ENCODE data around the gene REV3L.

The REV3L gene

DNA sequence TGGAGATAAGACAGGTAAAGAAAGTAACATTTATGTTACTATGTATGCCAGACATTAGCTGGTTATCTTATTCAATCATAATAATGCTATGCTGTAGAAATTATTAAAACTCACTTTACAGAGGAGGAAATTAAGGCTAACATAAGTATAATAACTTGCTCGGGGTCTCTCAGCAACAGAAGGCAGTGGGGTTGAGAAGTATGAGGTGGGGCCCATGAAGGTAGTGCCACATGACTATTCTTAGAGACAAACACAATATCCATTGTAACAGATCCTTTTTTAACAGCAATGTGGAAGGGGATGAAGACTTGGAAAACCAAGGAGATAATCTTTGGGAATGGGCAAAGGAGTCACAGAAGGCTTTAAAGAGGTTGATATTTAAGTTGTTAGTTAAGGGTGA lies 11.5 kb downstream of the REV3L start:
- TF ChIP-seq, protein P1, sequence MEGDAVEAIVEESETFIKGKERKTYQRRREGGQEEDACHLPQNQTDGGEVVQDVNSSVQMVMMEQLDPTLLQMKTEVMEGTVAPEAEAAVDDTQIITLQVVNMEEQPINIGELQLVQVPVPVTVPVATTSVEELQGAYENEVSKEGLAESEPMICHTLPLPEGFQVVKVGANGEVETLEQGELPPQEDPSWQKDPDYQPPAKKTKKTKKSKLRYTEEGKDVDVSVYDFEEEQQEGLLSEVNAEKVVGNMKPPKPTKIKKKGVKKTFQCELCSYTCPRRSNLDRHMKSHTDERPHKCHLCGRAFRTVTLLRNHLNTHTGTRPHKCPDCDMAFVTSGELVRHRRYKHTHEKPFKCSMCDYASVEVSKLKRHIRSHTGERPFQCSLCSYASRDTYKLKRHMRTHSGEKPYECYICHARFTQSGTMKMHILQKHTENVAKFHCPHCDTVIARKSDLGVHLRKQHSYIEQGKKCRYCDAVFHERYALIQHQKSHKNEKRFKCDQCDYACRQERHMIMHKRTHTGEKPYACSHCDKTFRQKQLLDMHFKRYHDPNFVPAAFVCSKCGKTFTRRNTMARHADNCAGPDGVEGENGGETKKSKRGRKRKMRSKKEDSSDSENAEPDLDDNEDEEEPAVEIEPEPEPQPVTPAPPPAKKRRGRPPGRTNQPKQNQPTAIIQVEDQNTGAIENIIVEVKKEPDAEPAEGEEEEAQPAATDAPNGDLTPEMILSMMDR (IDR thresholded peaks at IDR 0.05; ENCODE audit: insufficient read depth, low read depth, low read length, missing control alignments), result no peak
- no peak overlapping the region for H3K4me3 ChIP-seq (ENCODE audit: low read length)
- DNase-seq (ENCODE audit: low read depth), result no peak

DNA sequence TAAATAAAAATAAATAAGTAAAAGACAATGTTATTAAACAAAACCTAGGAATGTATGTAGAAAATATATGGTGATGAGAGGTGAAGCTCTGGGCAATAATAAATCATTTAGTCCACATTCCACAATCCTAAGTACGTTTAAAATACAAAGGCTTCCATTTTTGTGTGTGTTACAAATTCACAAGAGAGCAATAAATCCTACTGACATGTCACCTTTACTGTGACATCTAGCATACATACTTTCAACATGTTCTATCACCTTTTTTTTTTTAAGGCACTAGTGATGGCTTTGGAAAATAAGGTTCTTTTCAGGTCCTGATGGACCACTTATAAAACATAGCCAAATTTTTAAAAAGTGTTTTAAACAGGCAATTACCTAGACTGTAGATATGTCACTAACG lies 12.0 kb downstream of the REV3L start:
- DNase-seq (ENCODE audit: low read depth), result no peak
- TF ChIP-seq, protein P1 (IDR thresholded peaks at IDR 0.05; ENCODE audit: insufficient read depth, low read depth, low read length, missing control alignments), result no peak
- no peak overlapping the region for H3K4me3 ChIP-seq (ENCODE audit: low read length)

DNA sequence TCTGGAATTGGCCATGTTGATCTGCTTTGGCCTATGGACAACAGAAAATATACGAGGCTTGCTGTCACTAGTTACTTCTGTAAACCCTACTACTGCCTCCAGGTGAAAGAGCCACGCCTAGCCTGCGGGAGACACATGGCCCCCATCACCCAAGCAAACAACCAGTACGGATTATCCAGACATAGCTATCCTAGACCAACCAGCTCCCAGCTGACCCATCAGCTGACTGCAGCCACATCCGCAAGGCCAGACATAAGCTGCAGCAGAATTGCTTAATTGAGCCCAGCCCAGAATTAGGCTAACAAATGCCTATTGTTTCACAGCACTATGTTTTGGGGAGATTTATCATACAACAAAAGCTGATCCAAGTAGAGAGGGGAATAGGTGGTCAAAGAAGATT lies 13.5 kb downstream of the REV3L start:
- TF ChIP-seq, protein P1 (IDR thresholded peaks at IDR 0.05; ENCODE audit: insufficient read depth, low read depth, low read length, missing control alignments), result no peak
- no peak for DNase-seq (ENCODE audit: low read depth)
- no peak overlapping the region for H3K4me3 ChIP-seq (ENCODE audit: low read length)

DNA sequence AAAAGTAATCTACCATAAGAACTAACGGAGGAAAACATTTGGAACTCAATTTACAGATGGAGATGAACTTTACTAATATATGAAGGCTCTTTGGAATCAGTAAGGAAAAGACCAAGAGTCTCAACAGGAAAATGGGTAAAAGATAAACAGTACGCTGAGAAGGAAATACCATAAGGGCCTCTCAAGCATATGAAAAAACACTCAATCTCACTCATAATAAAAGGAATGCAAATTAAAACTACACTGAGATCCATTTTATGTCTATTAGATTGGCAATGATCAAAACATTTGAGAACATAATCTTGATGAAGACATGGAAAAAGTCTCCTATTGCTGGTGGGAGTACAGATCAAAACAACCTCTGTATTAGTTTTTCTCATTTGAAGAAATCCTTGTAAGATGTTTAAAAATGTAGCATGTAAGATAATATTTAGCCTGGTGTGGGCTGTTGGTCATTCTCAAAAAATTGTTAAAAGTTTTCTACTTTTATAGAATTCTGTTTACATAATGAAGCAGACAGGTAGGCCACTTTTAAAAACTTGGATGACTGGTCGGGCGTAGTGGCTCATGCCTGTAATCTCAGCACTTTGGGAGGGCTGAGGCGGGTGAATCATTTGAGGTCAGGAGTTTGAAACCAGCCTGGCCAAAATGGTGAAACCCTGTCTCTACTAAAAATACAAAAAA lies 14.5 kb downstream of the REV3L start:
- TF ChIP-seq, protein P1 (IDR thresholded peaks at IDR 0.05; ENCODE audit: insufficient read depth, low read depth, low read length, missing control alignments), result no peak
- peak; percentile 78 for DNase-seq (ENCODE audit: low read depth)
- no peak overlapping the region for H3K4me3 ChIP-seq (ENCODE audit: low read length)

DNA sequence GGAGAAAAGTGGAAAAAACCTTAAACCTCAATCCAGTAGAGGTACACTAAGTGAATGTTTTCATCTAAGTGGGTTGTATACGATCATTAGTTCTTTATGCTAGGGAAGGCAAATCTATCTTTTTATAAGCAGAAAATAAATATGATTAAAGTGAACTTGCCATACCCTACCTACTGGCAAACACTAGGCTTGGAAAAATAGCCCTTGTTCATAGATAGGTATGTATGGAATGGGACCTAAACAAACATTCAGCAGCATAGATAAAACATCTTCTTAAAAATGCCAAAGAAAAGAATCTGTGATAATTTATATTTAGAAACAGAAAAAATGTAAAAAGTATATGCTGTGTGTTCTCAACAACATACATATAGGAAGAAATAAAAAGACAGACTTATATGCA lies 18.8 kb downstream of the REV3L start:
- DNase-seq (ENCODE audit: low read depth), result no peak
- no peak overlapping the region for H3K4me3 ChIP-seq (ENCODE audit: low read length)
- TF ChIP-seq, protein P1 (IDR thresholded peaks at IDR 0.05; ENCODE audit: insufficient read depth, low read depth, low read length, missing control alignments), result no peak

DNA sequence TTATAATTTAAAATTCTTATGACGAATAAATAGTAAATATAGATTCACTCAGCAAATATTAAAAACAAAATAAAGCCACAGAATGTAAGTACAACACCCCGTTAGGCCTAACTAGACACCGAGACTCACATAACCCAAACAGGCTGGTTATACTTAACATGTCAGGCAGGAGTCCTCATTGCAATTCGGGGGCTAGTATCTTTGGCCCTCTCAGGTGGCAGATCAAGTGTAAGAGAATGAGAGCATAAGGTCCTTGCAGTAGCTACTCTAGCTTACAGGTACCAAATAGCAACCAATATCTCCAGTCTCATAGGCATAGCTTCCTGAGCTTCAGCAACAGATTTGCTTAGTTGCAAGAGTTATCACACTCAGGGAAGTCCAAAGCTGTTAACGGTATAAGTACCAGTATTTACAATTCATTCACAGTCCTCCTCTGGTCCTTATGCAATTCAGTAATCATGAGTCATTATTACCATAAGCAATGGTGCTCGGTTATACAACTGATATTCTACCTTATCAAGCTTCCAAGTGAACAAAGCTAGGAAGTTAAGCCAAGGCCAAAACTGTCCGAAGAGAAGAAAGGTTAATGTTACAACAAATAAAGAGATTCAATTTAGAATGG lies 20.1 kb downstream of the REV3L start:
- peak; percentile 71 for DNase-seq (ENCODE audit: low read depth)
- TF ChIP-seq, protein P1 (IDR thresholded peaks at IDR 0.05; ENCODE audit: insufficient read depth, low read depth, low read length, missing control alignments), result no peak
- H3K4me3 ChIP-seq (ENCODE audit: low read length), result no peak overlapping the region

DNA sequence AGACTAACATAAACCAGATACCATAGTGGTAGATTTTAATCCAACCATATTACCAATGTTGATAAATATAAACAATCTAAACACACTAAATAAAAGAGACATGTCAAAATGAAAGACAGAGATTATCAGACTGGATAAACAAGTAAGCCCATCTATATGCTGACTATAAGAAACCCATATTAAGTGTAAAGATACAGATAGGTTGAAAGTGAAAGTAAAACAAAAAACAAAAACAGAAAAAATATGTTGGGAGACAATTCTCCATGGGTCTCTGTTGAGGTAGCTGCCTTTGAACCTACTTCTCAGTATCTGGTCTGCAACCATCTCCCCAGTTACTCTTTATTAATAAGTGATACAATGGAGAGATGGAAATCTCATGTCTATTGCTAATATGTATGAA lies 21.2 kb downstream of the REV3L start:
- DNase-seq (ENCODE audit: low read depth), result no peak
- TF ChIP-seq, protein P1 (IDR thresholded peaks at IDR 0.05; ENCODE audit: insufficient read depth, low read depth, low read length, missing control alignments), result no peak
- H3K4me3 ChIP-seq (ENCODE audit: low read length), result no peak overlapping the region

Data from epithelial cell of esophagus (primary cell).